ENCODE measurements around the gene INSM1.

The INSM1 gene

DNA sequence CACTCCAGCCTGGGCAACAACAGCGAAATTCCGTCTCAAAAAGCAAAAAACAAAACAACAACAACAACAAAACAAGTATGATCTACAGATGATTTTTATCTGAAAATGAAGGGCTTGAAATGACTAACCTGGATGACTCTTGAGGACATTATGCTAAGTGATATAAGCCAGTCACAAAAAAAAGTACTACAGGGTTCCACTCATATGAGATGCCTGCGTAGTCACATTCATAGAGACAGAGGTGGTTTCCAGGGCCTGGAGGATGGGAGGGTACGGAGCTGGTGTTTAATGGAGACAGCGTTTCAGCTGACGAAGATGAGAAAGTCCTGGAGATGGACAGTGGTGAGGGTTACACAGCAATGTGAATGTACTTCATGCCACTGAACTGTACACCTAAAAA, 8.3 kb upstream of the INSM1 start:
- no peaks in the 10 kb centered on the region for H3K9me3 ChIP-seq (ENCODE audit: control insufficient read depth, low read length)
- H3K27ac ChIP-seq (ENCODE audit: insufficient read depth, low read length, poor library complexity, severe bottlenecking), result no peak overlapping the region
- H3K36me3 ChIP-seq (ENCODE audit: control insufficient read depth, insufficient read depth, low read length), result no peaks in the 10 kb centered on the region
- peaks cover 4% of the 10 kb centered on the region for H3K4me1 ChIP-seq (ENCODE audit: control insufficient read depth, insufficient read depth, low read length, poor library complexity, severe bottlenecking)
- DNase-seq, result no peak
- no peak overlapping the region for H3K4me3 ChIP-seq (ENCODE audit: insufficient read depth, low read depth, low read length, poor library complexity, severe bottlenecking)
- H3K27me3 ChIP-seq (replicated peaks; ENCODE audit: control insufficient read depth, insufficient read depth, low read length, poor library complexity, severe bottlenecking), result peaks cover 4% of the 10 kb centered on the region

DNA sequence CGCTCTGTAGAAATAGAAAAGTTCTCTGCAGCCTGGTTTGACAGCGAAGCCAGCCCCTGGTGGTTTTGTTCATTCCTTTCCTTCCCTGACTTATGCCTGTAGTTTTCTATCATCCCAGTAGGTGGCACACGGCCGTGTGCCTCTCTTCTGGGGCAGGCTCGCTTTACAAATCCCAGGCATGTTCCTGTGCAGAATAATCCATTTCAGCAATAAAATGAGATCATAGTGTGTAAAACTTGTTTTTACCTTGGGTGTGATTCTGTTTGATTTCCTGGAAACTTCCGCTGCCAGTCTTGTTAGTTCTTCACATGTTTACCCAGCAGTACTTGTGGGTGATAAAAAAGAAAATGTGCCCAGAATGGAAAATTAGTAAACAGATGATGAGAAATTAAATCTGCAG, 7.4 kb upstream of the INSM1 start:
- H3K9me3 ChIP-seq (ENCODE audit: control insufficient read depth, low read length), result no peaks in the 10 kb centered on the region
- H3K4me3 ChIP-seq (ENCODE audit: insufficient read depth, low read depth, low read length, poor library complexity, severe bottlenecking), result no peak overlapping the region
- peaks cover 4% of the 10 kb centered on the region for H3K4me1 ChIP-seq (ENCODE audit: control insufficient read depth, insufficient read depth, low read length, poor library complexity, severe bottlenecking)
- DNase-seq, result no peak
- H3K27me3 ChIP-seq (replicated peaks; ENCODE audit: control insufficient read depth, insufficient read depth, low read length, poor library complexity, severe bottlenecking), result peaks cover 4% of the 10 kb centered on the region
- no peaks in the 10 kb centered on the region for H3K36me3 ChIP-seq (ENCODE audit: control insufficient read depth, insufficient read depth, low read length)
- H3K27ac ChIP-seq (ENCODE audit: insufficient read depth, low read length, poor library complexity, severe bottlenecking), result no peak overlapping the region

DNA sequence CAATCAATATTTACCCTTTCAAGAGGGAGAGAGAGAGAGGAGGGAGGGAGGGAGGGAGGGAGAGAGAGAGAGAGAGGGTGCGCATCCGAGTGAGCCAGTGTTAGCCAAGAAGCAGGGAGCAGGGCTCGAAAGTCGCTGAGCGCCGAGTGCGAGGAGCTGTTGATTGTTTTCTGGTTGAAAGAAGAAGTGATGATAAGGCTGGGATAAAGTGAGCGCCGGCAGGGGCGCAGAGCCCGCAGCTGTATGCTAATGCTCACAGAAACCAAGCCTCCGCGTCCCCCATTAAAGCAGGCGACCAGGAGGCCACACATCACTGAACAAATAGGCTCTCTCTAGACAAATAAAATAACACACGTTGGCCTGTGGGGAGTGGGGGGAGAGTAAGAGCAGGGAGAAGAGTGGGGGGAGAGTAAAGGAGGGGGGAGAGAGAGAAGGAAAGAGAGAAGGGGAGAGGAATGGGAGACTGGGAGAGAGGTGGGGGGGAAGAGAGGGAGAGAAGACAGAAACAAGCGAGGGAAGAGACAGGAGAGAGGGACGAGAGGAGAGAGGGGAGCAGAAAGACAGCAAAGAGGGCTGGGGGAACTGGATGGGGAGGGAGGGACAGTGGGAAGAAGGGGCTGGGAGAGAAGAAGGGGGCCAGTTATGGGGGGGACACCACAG, 5.0 kb upstream of the INSM1 start:
- H3K27ac ChIP-seq (ENCODE audit: insufficient read depth, low read length, poor library complexity, severe bottlenecking), result no peak overlapping the region
- no peaks in the 10 kb centered on the region for H3K9me3 ChIP-seq (ENCODE audit: control insufficient read depth, low read length)
- no peak for DNase-seq
- H3K4me3 ChIP-seq (ENCODE audit: insufficient read depth, low read depth, low read length, poor library complexity, severe bottlenecking), result no peak overlapping the region
- H3K36me3 ChIP-seq (ENCODE audit: control insufficient read depth, insufficient read depth, low read length), result no peaks in the 10 kb centered on the region
- peaks cover 4% of the 10 kb centered on the region for H3K4me1 ChIP-seq (ENCODE audit: control insufficient read depth, insufficient read depth, low read length, poor library complexity, severe bottlenecking)
- peaks cover 7% of the 10 kb centered on the region for H3K27me3 ChIP-seq (replicated peaks; ENCODE audit: control insufficient read depth, insufficient read depth, low read length, poor library complexity, severe bottlenecking)

DNA sequence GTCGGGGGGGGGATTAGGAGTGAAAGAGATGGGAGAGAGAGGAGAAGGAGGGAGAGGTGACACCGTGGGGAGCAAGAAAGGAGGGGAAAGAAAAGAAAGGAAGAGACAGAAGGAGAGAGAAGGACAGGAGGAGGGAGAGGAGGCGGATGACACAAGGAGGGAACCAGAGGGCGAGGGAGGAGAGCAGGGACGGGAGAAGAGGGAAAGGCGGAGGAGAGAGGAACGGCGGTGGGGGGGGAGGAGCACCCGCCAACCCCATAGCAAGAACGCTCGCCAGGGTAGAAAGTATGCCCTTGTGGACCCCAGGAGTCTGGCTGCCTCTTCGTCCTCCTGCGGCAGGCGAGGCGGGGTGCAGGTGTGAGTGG, 4.5 kb upstream of the INSM1 start:
- no peak overlapping the region for H3K4me3 ChIP-seq (ENCODE audit: insufficient read depth, low read depth, low read length, poor library complexity, severe bottlenecking)
- H3K27ac ChIP-seq (ENCODE audit: insufficient read depth, low read length, poor library complexity, severe bottlenecking), result no peak overlapping the region

DNA sequence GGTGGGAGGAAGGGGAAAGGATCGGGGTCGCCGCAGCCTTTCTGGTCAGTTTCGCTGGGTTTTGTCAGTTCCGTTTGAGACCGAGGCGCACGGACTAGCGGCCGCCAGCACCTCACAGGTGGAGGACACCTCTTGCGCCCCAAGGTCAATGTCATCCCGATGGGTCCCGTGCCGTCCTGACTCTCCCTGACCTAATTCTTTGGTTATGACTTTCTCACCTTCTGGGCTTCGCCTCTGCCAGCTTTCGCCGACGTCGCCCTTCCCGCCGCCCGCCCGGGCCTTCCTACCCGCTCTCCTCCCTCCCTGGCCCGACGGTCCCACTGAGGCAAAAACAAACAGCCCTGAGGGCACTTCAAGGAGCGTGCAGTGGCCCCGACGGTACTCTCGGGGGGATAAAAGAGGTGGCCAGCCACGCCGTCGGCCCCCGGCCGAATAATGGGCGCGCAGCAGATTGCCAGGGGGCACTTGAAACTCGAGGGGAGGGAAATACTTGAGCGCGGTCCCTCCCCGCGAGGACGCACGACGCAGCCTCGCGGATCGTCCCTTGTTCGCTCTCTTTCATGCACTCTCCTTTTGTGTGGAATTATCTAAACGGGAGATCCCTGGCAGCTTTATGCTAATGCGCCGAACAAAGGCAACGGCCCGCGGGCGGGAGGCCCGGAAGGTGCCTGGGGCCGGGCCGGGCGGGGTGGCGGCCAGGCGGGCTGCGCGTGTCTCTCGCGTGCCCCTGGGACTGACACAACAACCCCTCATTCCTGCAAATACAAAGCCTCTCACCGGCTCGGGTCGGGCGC, 3.9 kb upstream of the INSM1 start:
- Histone ChIP-seq H3K36me3 (ENCODE audit: control insufficient read depth, insufficient read depth, low read length) (no peaks in the 10 kb centered on the region), H3K4me1 (ENCODE audit: control insufficient read depth, insufficient read depth, low read length, poor library complexity, severe bottlenecking) (peaks cover 6% of the 10 kb centered on the region), H3K4me3 (ENCODE audit: insufficient read depth, low read depth, low read length, poor library complexity, severe bottlenecking) (no peak overlapping the region), H3K27me3 (replicated peaks; ENCODE audit: control insufficient read depth, insufficient read depth, low read length, poor library complexity, severe bottlenecking) (peaks cover 7% of the 10 kb centered on the region), H3K27ac (ENCODE audit: insufficient read depth, low read length, poor library complexity, severe bottlenecking) (no peak overlapping the region), H3K9me3 (ENCODE audit: control insufficient read depth, low read length) (no peaks in the 10 kb centered on the region)
- no peak for DNase-seq

More for the DNA sequence above, 4.5 kb upstream of the INSM1 start:
- peaks cover 7% of the 10 kb centered on the region for H3K27me3 ChIP-seq (replicated peaks; ENCODE audit: control insufficient read depth, insufficient read depth, low read length, poor library complexity, severe bottlenecking)
- peaks cover 4% of the 10 kb centered on the region for H3K4me1 ChIP-seq (ENCODE audit: control insufficient read depth, insufficient read depth, low read length, poor library complexity, severe bottlenecking)
- DNase-seq, result no peak
- no peaks in the 10 kb centered on the region for H3K9me3 ChIP-seq (ENCODE audit: control insufficient read depth, low read length)
- H3K36me3 ChIP-seq (ENCODE audit: control insufficient read depth, insufficient read depth, low read length), result no peaks in the 10 kb centered on the region

DNA sequence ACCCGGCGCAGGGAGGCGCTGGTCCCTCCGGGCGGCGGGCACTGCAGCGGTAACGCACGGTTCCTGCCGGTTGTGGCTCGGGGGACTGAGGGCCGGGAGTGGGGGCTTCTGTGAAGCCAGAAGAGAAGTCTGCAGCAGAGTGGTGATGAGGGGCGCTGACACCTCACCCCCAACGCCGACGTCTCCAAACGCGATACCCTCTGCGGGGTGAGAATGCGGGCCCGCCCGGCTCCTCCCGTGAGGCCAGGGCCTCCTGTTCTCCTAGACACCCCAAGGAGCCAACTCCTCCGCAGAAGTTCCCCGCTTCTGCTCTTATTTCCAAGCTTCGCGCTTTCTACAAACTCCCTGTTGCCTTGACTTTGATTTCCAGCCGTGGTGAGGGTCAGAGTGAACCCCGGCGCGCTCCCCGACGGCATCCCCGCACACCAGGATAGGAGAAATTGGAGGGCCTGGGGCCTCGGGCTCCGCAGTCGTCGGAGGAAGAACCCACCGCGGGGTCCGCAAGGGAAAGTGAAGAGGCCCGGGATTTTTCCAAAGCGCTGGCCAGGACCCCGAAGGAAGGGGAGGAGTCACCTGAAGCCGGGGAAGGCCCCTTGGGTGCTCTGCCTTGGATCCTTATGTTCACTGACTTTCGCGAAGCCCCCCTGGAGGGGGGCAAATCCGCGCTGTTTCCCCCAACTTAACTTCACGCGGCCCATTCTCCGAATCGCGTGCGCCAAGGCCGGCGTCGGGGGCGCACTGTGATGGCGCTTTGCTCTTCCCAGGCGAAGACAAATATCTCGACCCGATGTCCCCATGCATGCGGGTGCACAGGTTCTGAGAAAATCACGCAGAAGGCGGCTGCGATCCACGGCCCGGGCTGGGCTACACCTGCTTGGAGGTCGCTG, 3.1 kb upstream of the INSM1 start:
- Histone ChIP-seq H3K4me3 (ENCODE audit: insufficient read depth, low read depth, low read length, poor library complexity, severe bottlenecking) (no peak overlapping the region), H3K9me3 (ENCODE audit: control insufficient read depth, low read length) (no peaks in the 10 kb centered on the region), H3K36me3 (ENCODE audit: control insufficient read depth, insufficient read depth, low read length) (no peaks in the 10 kb centered on the region), H3K27me3 (replicated peaks; ENCODE audit: control insufficient read depth, insufficient read depth, low read length, poor library complexity, severe bottlenecking) (peaks cover 7% of the 10 kb centered on the region), H3K4me1 (ENCODE audit: control insufficient read depth, insufficient read depth, low read length, poor library complexity, severe bottlenecking) (peaks cover 10% of the 10 kb centered on the region), H3K27ac (ENCODE audit: insufficient read depth, low read length, poor library complexity, severe bottlenecking) (no peak overlapping the region)
- DNase-seq, result no peak

DNA sequence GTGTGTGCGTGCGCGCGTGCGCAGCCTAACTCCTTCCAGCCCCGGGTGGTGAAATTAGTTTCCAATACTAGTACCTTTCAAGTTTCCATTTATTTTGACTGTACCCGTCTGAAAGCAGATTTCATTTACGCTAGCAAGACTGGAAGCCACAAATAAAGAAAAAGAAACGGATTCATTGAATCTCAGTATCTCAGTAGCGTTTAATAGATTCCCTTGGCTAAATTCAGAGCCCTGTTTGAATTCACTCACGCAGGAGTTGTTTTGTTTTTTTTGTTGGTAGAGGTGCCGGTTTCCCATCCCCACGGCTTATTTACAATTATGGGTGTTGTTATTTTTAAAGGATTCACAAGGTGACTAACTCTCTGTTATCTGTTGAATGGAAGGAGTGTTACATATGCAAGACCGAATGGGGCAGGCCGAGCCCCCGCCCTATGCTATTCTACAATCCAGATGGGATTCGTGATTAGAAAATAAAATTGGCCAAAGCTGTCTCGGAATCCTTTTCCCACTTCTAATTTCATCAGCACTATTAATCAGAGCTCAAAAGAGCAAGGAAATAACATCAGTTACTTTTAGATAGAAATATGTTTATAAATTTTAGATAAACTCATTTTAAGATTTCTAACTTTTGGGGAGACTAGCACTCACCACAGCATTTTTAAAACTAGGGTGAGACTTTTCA, 2.3 kb upstream of the INSM1 start:
- Histone ChIP-seq H3K4me1 (ENCODE audit: control insufficient read depth, insufficient read depth, low read length, poor library complexity, severe bottlenecking) (peaks cover 7% of the 10 kb centered on the region), H3K27ac (ENCODE audit: insufficient read depth, low read length, poor library complexity, severe bottlenecking) (no peak overlapping the region), H3K27me3 (replicated peaks; ENCODE audit: control insufficient read depth, insufficient read depth, low read length, poor library complexity, severe bottlenecking) (peaks cover 10% of the 10 kb centered on the region), H3K9me3 (ENCODE audit: control insufficient read depth, low read length) (no peaks in the 10 kb centered on the region), H3K36me3 (ENCODE audit: control insufficient read depth, insufficient read depth, low read length) (no peaks in the 10 kb centered on the region), H3K4me3 (ENCODE audit: insufficient read depth, low read depth, low read length, poor library complexity, severe bottlenecking) (no peak overlapping the region)
- DNase-seq, result no peak

DNA sequence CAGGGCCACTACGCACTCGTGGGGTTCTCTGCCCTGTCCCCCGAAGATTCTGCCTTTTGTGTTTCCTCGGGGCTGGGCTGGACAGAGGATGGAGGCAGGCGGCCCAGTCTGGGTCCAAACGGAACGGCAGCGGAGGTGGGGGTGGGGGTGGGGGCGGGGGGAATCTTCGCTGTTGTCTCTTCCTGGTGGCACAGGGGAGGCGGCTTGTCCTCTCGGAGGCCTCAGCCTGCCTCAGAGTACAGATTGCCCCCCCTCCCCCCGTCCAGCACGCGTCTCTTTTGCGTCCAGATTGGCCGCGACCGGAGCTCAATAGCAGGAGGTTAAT, 1.4 kb upstream of the INSM1 start:
- no peak overlapping the region for H3K4me3 ChIP-seq (ENCODE audit: insufficient read depth, low read depth, low read length, poor library complexity, severe bottlenecking)
- H3K27me3 ChIP-seq (replicated peaks; ENCODE audit: control insufficient read depth, insufficient read depth, low read length, poor library complexity, severe bottlenecking), result peaks cover 14% of the 10 kb centered on the region
- DNase-seq, result no peak
- H3K4me1 ChIP-seq (ENCODE audit: control insufficient read depth, insufficient read depth, low read length, poor library complexity, severe bottlenecking), result peaks cover 7% of the 10 kb centered on the region
- no peak overlapping the region for H3K27ac ChIP-seq (ENCODE audit: insufficient read depth, low read length, poor library complexity, severe bottlenecking)
- H3K9me3 ChIP-seq (ENCODE audit: control insufficient read depth, low read length), result no peaks in the 10 kb centered on the region
- no peaks in the 10 kb centered on the region for H3K36me3 ChIP-seq (ENCODE audit: control insufficient read depth, insufficient read depth, low read length)

DNA sequence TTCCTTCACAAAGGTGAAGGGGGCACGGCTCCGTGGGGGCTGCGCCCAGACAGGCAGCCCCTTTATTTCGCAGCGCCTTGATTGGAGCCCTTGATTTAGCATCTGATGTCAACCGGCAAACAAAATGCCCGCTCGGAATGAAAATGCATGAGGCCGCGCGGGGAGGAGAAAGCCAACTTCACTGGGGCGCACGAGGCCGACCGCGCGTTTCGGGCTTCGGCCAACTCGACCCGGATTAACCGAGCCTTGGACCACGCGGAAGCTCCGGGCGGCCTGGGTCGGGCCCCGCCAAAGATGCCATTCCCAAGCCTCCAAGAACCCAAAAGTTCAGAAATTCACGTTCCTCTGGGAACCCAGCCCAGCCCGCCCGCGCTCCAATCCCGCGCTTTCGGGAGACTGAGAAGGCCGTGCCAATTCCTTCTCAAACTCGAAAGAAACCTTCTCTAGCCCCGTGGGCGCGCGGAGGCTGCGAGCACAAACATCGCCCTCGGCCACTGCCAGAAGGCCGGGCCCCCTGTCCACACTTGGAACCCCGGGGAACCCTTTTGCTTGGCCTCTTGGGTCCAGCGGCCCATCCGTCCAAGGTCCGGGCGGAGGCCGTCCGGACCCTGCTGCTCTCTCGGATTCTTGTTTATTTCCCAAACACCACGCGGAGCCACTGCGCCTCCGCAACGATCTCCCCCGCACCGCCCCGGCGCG, 879 bp upstream of the INSM1 start:
- H3K27me3 ChIP-seq (replicated peaks; ENCODE audit: control insufficient read depth, insufficient read depth, low read length, poor library complexity, severe bottlenecking), result peaks cover 16% of the 10 kb centered on the region
- H3K36me3 ChIP-seq (ENCODE audit: control insufficient read depth, insufficient read depth, low read length), result no peaks in the 10 kb centered on the region
- H3K9me3 ChIP-seq (ENCODE audit: control insufficient read depth, low read length), result no peaks in the 10 kb centered on the region
- DNase-seq, result no peak
- no peak overlapping the region for H3K27ac ChIP-seq (ENCODE audit: insufficient read depth, low read length, poor library complexity, severe bottlenecking)
- no peak overlapping the region for H3K4me3 ChIP-seq (ENCODE audit: insufficient read depth, low read depth, low read length, poor library complexity, severe bottlenecking)
- peaks cover 7% of the 10 kb centered on the region for H3K4me1 ChIP-seq (ENCODE audit: control insufficient read depth, insufficient read depth, low read length, poor library complexity, severe bottlenecking)

All from effector memory CD4-positive, alpha-beta T cell (primary cell).